IPS-NIHi11 (cell line): Measurements from ENCODE around the gene PTPRF.

Experiments used
- DNase-seq: peaks from one replicate; pipeline ENCODE4 v3.0.0; 2012; ENCODE audit warnings: mixed read lengths, low spot score

PTPRF gene

GRCh38 chr1:43608827-43609226, 78.1 kb downstream of the PTPRF start:
- no peak for DNase-seq

- no peak for DNase-seq
Measured at GRCh38 chr1:43610339-43610738, 79.7 kb downstream of the PTPRF start.

GRCh38 chr1:43611950-43612349, 81.3 kb downstream of the PTPRF start:
- no peak for DNase-seq

- no peak for DNase-seq
Measured at GRCh38 chr1:43612406-43612805, 81.7 kb downstream of the PTPRF start.

- no peak for DNase-seq
Measured at GRCh38 chr1:43613075-43613942, 82.6 kb downstream of the PTPRF start.

- no peak for DNase-seq
Measured at GRCh38 chr1:43614211-43614610, 83.5 kb downstream of the PTPRF start.

GRCh38 chr1:43614891-43615290, 84.2 kb downstream of the PTPRF start:
- DNase-seq = no peak

- DNase-seq = no peak
Measured at GRCh38 chr1:43616383-43616782, 85.7 kb downstream of the PTPRF start.

- no peak for DNase-seq
Measured at GRCh38 chr1:43617011-43617410, 86.3 kb downstream of the PTPRF start.

- no peak for DNase-seq
Measured at GRCh38 chr1:43617668-43618067, 87.0 kb downstream of the PTPRF start.

GRCh38 chr1:43618521-43619313, 88.0 kb downstream of the PTPRF start:
- no peak for DNase-seq

- no peak for DNase-seq
Measured at GRCh38 chr1:43619314-43619790, 88.7 kb downstream of the PTPRF start.

- DNase-seq = no peak
Measured at GRCh38 chr1:43619996-43620920, 89.6 kb downstream of the PTPRF start.

- no peak for DNase-seq
Measured at GRCh38 chr1:43620956-43621355, 90.3 kb downstream of the PTPRF start.

GRCh38 chr1:43621386-43621785, 90.7 kb downstream of the PTPRF start:
- no peak for DNase-seq

- DNase-seq = no peak
Measured at GRCh38 chr1:43621861-43622260, 91.2 kb downstream of the PTPRF start.

GRCh38 chr1:43622471-43622870, 91.8 kb downstream of the PTPRF start:
- DNase-seq = no peak

- no peak for DNase-seq
Measured at GRCh38 chr1:43622901-43623780, 92.5 kb downstream of the PTPRF start.

- DNase-seq = no peak
Measured at GRCh38 chr1:43625063-43625780, 94.5 kb downstream of the PTPRF start.

GRCh38 chr1:43632135-43632670, 101.5 kb downstream of the PTPRF start:
- DNase-seq = no peak
